KMS-11 (cell line): ENCODE data around the gene DCAF5.

ENCODE experiments used
- H2AFZ ChIP-seq: fragments of 200-600 bp; sonication (generic); 2 replicates; pipeline ENCODE4 v1.6.1; 2016; ENCODE audit warnings: antibody characterized with exemption, mixed run types, low read depth
- H3K27ac ChIP-seq: fragments of 200-600 bp; sonication (generic); 2 replicates; pipeline ENCODE4 v1.6.1; 2016; ENCODE audit warnings: mild to moderate bottlenecking, mixed run types
- H3K27me3 ChIP-seq: fragments of 200-600 bp; sonication (generic); 2 replicates; pipeline ENCODE4 v1.6.1; 2017; ENCODE audit warnings: mild to moderate bottlenecking, low read depth, mixed run types, moderate library complexity; ENCODE audit not compliant: insufficient read depth
- H3K36me3 ChIP-seq: fragments of 200-600 bp; sonication (generic); 2 replicates; pipeline ENCODE4 v1.6.1; 2017; ENCODE audit warnings: mild to moderate bottlenecking, mixed run types; ENCODE audit not compliant: insufficient read depth
- H3K4me1 ChIP-seq: fragments of 200-600 bp; sonication (generic); 2 replicates; pipeline ENCODE4 v1.6.1; 2016; ENCODE audit warnings: mild to moderate bottlenecking, low read depth, mixed run types; ENCODE audit not compliant: poor library complexity, severe bottlenecking
- H3K4me2 ChIP-seq: fragments of 200-600 bp; sonication (generic); 2 replicates; pipeline ENCODE4 v1.7.0; 2016; ENCODE audit warnings: mild to moderate bottlenecking, mixed run types
- H3K4me3 ChIP-seq: fragments of 200-600 bp; sonication (generic); IDR thresholded peaks from 2 replicates; pipeline ENCODE4 v1.6.1; 2017; ENCODE audit warnings: low read depth, low read length, mixed read lengths; ENCODE audit not compliant: insufficient read depth
- H3K79me2 ChIP-seq: fragments of 200-600 bp; sonication (generic); 2 replicates; pipeline ENCODE4 v1.6.1; 2016; ENCODE audit warnings: low read depth, mixed run types; ENCODE audit not compliant: insufficient read depth
- H3K9ac ChIP-seq: fragments of 200-600 bp; sonication (generic); 2 replicates; pipeline ENCODE4 v1.6.1; 2016; ENCODE audit warnings: mild to moderate bottlenecking, mixed run types
- H4K20me1 ChIP-seq: fragments of 200-600 bp; sonication (generic); 2 replicates; pipeline ENCODE4 v1.6.1; 2016; ENCODE audit warnings: mild to moderate bottlenecking, mixed run types; ENCODE audit not compliant: insufficient read depth
- TF ChIP-seq, protein P1 (sequence below): fragments of 200-600 bp; sonication (generic); conservative IDR thresholded peaks from 2 replicates; pipeline ENCODE4 v1.6.1; 2017; ENCODE audit warnings: low read depth, mild to moderate bottlenecking, antibody characterized with exemption, low read length, moderate library complexity, mixed read lengths

DCAF5 gene

DNA sequence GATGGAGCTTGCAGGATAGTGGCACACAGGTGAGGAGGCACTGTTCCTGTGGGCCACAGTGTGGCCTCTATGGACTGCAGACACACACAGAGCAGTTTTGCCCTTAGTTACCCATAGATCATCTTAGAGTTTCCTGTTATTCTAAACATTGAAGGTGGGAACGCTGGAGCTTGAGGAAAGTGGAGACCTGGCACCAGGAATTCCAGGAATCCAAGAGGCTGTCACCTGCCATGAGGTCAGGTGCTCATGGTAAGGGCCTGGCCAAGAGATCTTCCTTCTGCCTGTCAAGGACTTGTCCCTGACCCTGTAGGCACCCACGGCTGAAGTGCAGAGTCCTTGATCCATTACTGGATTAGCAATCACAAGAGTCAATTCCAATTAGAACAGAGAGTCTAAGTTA is 108.6 kb downstream of the DCAF5 start:
- H3K4me3 ChIP-seq, result no peak overlapping the region
- H4K20me1 ChIP-seq, result no peaks in the 10 kb centered on the region
- no peak overlapping the region for H2AFZ ChIP-seq
- H3K4me1 ChIP-seq, result no peaks in the 10 kb centered on the region
- H3K79me2 ChIP-seq, result no peaks in the 10 kb centered on the region
- no peak overlapping the region for H3K27ac ChIP-seq
- H3K4me2 ChIP-seq, result no peak overlapping the region
- H3K9ac ChIP-seq, result no peak overlapping the region
- TF ChIP-seq, protein P1, sequence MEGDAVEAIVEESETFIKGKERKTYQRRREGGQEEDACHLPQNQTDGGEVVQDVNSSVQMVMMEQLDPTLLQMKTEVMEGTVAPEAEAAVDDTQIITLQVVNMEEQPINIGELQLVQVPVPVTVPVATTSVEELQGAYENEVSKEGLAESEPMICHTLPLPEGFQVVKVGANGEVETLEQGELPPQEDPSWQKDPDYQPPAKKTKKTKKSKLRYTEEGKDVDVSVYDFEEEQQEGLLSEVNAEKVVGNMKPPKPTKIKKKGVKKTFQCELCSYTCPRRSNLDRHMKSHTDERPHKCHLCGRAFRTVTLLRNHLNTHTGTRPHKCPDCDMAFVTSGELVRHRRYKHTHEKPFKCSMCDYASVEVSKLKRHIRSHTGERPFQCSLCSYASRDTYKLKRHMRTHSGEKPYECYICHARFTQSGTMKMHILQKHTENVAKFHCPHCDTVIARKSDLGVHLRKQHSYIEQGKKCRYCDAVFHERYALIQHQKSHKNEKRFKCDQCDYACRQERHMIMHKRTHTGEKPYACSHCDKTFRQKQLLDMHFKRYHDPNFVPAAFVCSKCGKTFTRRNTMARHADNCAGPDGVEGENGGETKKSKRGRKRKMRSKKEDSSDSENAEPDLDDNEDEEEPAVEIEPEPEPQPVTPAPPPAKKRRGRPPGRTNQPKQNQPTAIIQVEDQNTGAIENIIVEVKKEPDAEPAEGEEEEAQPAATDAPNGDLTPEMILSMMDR, result no peak
- no peaks in the 10 kb centered on the region for H3K36me3 ChIP-seq
- no peaks in the 10 kb centered on the region for H3K27me3 ChIP-seq

DNA sequence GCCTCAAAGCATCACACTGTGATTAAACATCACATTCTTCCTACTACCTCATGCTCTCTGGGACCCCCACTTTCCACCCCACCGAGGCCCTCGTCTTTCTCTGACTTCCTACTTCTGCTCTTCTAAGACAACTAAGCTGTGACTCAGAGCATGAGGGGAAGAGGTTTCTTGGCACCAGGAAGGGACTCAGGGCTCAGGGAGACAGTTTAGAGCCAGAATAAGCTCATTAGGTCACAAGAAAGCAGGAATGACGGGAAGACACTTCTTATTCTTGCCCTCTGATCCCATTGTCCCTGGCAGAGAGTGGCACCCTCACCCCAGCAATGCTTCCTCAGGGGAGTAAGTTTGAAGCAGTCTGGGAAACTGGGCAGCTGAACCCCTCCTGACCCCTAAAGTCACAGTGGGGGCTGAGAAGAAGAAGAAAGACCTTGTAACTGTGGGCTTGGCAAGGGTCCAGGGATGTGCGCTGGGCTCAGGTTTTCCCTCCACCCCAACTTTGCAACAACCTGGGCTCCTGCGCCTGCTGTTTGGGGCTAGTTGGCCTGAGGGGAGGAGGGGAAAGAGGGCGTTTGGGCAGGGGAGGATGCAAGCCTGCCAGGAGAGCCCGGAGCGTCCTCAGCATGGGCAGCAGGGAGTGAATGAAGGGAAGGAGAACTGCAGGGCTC is 109.2 kb downstream of the DCAF5 start:
- Histone ChIP-seq H3K36me3 (no peaks in the 10 kb centered on the region), H3K9ac (no peak overlapping the region), H3K79me2 (no peaks in the 10 kb centered on the region), H3K4me1 (no peaks in the 10 kb centered on the region), H2AFZ (no peak overlapping the region), H3K27ac (no peak overlapping the region), H3K4me3 (no peak overlapping the region), H3K27me3 (no peaks in the 10 kb centered on the region), H4K20me1 (no peaks in the 10 kb centered on the region), H3K4me2 (no peak overlapping the region)
- TF ChIP-seq, protein P1, result no peak

DNA sequence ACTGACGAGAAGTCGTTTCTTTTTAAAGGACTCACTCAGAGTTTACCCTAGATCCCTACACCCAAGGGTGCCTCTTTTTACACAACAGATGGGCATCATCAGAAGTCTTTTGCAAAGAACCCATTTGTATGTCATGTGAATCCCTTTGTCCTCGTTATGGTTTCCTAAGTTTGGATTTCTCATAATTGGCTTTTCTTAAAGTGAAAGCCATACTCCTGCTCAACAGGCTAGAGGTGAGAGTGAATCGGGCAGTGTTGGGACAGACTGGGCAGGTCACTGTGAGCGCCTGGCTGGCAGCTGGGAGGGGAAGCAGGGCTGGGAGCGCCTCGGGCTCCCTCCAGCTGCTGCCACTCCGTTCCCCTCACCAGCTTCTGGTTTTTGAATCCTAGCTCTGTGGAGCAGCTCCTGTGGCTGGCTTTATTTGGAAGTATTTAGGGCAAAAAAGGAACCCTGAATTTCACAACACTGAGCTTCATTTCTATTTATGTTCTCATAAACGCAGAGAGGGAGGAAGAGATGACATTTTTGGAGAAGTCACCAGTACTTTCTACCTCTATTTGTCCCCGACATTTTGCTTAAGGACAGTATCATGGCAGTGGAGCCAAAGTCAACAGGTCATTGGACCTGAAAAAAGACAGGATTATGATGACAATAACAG is 110.0 kb downstream of the DCAF5 start:
- TF ChIP-seq, protein P1, result no peak
- no peak overlapping the region for H3K4me2 ChIP-seq
- no peaks in the 10 kb centered on the region for H3K4me1 ChIP-seq
- no peaks in the 10 kb centered on the region for H4K20me1 ChIP-seq
- H2AFZ ChIP-seq, result no peak overlapping the region
- no peaks in the 10 kb centered on the region for H3K36me3 ChIP-seq
- H3K27ac ChIP-seq, result no peak overlapping the region
- no peaks in the 10 kb centered on the region for H3K27me3 ChIP-seq
- no peaks in the 10 kb centered on the region for H3K79me2 ChIP-seq
- H3K4me3 ChIP-seq, result no peak overlapping the region
- H3K9ac ChIP-seq, result no peak overlapping the region

DNA sequence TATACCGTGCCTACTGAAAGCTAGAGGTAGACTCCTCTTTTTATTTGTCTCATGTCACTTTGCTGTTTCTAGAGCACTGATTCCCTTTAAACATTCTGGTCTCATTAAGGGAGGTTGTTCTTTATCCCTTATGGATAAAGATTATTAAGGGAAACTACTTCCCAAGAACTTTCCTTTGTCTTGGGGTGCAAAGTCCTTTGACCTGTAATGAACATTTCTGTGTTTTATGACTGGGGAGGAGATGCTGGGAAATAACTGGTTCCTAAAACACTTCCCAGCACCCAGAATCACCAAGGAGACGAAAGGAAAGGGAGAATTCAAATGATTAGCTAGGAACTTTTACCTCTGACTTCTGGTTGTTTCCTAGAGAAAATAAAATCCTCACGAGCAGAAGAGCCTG is 110.6 kb downstream of the DCAF5 start:
- no peak overlapping the region for H2AFZ ChIP-seq
- no peak overlapping the region for H3K4me3 ChIP-seq
- H3K79me2 ChIP-seq, result no peaks in the 10 kb centered on the region
- no peaks in the 10 kb centered on the region for H4K20me1 ChIP-seq
- TF ChIP-seq, protein P1, result no peak
- H3K27ac ChIP-seq, result no peak overlapping the region
- H3K36me3 ChIP-seq, result no peaks in the 10 kb centered on the region
- H3K4me2 ChIP-seq, result no peak overlapping the region
- no peak overlapping the region for H3K9ac ChIP-seq
- H3K4me1 ChIP-seq, result no peaks in the 10 kb centered on the region
- H3K27me3 ChIP-seq, result no peaks in the 10 kb centered on the region
